GM12872 (cell line): ENCODE measurements around the gene NDUFS8.

Experiments
- CTCF ChIP-seq: IDR thresholded peaks from 3 replicates; pipeline ENCODE4 v1.5.1; 2011; ENCODE audit warnings: low read depth, mild to moderate bottlenecking, low read length, moderate library complexity; ENCODE audit not compliant: insufficient read depth

The NDUFS8 gene

DNA sequence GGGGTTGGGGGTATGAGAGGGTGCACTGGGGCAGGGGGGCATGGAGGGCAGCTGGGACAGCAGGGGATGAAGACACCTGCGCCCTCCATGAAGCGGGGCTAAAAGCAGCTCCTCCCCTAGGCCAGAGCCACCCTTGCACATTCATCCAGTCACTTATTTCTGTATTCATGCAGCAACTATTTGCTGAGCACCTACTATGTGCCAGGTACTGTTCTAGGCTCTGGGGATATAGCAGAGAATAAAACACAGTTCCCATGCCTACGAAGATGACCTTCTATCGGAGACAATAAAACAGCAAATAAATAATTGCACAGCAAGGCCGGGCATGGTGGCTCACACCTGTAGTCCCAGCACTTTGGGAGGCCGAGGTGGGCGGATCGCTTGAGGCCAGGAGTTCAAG lies 15.0 kb upstream of the NDUFS8 start:
- no peak for TF ChIP-seq CTCF

DNA sequence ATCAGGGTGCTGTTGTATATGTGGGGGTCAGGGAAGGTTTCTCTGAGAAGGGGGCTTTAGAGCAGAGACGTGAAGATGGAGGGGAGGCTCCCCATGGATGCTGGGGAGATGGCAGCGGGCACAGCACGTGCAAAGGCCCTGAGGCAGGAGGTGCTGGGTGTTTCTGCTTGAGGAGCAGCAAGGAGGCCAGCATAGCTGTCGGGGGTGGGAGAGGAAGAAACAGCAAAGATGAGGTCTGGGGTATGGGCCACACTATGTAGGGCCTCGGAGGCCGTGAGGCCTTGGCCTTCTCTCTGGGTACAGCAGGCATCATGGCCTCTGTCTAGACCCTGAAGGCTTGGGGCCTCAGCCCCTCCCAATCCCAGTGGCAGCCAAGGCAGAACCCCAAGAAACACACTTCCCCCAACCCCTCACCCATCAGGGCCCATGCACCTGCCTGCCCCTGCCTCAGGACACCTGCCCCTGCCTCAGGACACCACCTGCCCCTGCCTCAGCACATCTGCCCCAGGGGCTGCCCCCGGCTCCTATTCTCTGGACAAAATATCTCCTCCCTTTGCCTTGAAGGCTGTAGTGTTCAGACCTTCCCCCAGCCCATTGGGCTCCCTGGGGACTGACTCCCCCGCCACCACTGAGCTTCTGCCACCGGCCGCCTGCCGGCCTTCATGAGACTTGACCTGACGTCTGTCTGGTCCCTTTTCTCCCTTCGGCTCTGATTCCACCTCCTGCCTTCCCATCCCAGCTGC lies 14.1 kb upstream of the NDUFS8 start:
- no peak for TF ChIP-seq CTCF

DNA sequence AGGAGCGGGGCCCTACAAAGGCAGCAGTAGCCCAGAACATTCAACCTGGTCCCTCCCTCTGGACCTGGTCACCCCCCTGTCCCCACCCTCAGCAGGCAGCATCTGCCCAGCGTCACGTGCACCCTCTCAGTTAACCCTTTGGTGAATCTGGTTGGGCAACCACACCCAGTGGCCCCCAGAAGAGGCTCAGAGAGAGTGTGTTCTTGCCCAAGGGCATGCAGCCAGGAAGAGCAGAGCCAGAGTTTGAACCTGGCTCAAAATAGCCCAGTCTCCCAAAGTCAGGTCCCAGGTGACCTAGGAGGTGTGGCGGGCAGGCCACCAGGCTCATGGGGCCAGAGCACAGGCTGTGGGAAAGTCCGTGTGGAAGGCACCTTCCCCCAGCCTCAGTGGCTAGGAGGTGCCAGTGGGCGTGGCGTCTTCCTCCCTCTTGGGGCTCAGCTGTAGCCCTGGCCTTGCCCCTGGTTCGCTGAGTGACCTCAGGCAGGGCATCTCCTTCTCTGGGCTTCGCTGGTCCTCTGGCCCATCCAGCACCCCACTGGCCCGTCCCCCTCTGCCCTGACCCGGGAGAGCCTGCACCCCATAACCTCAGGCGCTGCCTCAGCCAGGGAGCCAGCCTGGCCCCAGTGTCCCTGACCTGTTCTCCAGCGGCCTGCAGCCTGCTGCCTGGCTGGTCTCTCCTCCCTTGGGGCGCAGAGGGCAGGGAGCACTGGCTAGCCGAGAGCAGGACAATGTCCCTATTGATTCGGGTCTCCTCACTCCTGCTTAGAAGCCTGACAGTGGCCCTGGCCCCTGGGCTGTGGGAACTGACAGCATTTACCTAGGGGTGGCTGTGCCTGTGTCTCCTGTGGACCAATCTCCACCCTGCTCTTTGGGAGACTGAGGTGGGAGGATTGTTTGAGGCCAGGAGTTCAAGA lies 13.3 kb upstream of the NDUFS8 start:
- TF ChIP-seq CTCF, result no peak

DNA sequence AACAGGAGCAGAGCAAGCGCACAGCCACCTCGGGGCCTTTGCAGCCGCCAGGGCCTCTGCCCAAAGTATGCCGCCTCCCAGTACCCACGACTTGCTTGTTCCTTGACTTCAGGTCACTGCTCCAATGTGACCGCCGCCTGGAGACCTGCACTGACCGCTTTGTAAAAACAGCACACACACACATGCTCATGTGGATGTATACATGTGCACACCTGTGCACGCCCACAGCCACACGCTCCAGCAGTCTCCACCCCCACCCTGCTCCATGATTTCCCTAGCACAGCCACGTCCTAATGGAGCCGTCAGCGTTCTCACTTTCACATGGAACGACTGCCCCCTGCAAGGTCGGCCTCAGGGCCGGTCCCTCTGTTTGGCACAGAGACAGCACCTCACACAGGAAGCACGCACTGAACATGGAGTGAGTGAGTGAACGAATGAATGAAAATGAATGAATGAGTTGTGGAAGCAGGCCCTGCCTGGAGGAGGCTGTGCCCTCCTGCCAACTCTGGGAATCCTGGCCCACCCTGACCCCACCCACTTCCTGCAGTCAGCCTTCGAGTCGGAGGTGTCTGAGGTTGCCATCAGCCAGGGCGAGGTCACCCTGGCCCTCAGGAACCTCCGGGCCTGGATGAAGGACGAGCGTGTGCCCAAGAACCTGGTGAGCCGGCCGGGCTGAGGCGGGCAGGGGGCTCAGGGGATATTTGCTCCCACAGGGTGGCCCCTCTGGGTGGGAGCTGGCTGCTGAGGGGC lies 12.3 kb upstream of the NDUFS8 start:
- no peak for TF ChIP-seq CTCF

DNA sequence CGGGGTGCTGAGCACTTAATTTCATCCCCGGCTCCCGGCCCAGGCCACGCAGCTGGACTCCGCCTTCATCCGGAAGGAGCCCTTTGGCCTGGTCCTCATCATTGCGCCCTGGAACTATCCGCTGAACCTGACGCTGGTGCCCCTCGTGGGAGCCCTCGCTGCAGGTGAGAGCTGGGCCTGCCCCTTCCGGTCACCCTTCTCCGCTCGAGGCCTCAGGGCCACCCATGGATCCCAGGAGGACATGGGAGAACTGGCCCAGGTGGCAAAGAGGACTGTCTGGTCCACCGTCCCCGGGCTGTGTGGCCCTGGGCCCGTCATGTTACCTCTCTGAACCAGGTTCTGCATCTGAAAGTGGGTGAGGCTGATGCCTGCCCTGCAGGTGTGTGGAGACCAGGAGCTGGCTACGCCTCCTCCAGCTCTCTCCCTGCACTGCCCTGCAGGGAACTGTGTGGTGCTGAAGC lies 11.7 kb upstream of the NDUFS8 start:
- TF ChIP-seq CTCF, result no peak

GRCh38 chr11:68019486-68019885 lies 11.0 kb upstream of the NDUFS8 start:
- no peak for TF ChIP-seq CTCF

- TF ChIP-seq CTCF, result peak; percentile 40; the same call in 2 of the 3 replicates
Observed at GRCh38 chr11:68020575-68020974, 9.9 kb upstream of the NDUFS8 start.
